Measurements from ENCODE around the gene MARCHF10. TPM values are rescaled to one million over a fixed set of nuclear protein-coding genes. Genes with fewer than 3 reads are reported as not detected.
"Not testable (repeated sequence)": the region's sequence is repeated elsewhere in the genome, so short reads cannot be mapped to it uniquely, and the experiment has no call there.

The MARCHF10 gene
- polyA plus RNA-seq, 3 donors, result 0.97 to 1.4 (median 1.1) TPM

- DNase-seq (ENCODE audit: low read depth in 3 of 3, low spot score in 2 of 3), result no peak
Measured at GRCh38 chr17:62702746-62703260, 105.3 kb downstream of the MARCHF10 start.

GRCh38 chr17:62701706-62702085 is 106.4 kb downstream of the MARCHF10 start:
- DNase-seq (ENCODE audit: low read depth in 3 of 3, low spot score in 2 of 3), result no peak

GRCh38 chr17:62700964-62701705 is 107.0 kb downstream of the MARCHF10 start:
- no peak for DNase-seq (ENCODE audit: low read depth in 3 of 3, low spot score in 2 of 3)

- not testable (repeated sequence) for DNase-seq (ENCODE audit: low read depth in 3 of 3, low spot score in 2 of 3)
Measured at GRCh38 chr17:62698459-62698858, 109.7 kb downstream of the MARCHF10 start.

GRCh38 chr17:62696726-62697490 is 111.2 kb downstream of the MARCHF10 start:
- DNase-seq (ENCODE audit: low read depth in 3 of 3, low spot score in 2 of 3), result no peak

- DNase-seq (ENCODE audit: low read depth in 3 of 3, low spot score in 2 of 3), result no peak
Measured at GRCh38 chr17:62696256-62696655, 111.9 kb downstream of the MARCHF10 start.

GRCh38 chr17:62695093-62695738 is 112.9 kb downstream of the MARCHF10 start:
- DNase-seq (ENCODE audit: low read depth in 3 of 3, low spot score in 2 of 3), result not testable (repeated sequence)

GRCh38 chr17:62693616-62694409 is 114.3 kb downstream of the MARCHF10 start:
- no peak for DNase-seq (ENCODE audit: low read depth in 3 of 3, low spot score in 2 of 3)

GRCh38 chr17:62692721-62693431 is 115.2 kb downstream of the MARCHF10 start:
- no peak for DNase-seq (ENCODE audit: low read depth in 3 of 3, low spot score in 2 of 3)

- no peak for DNase-seq (ENCODE audit: low read depth in 3 of 3, low spot score in 2 of 3)
Measured at GRCh38 chr17:62692159-62692651, 115.9 kb downstream of the MARCHF10 start.

GRCh38 chr17:62691589-62691915 is 116.6 kb downstream of the MARCHF10 start:
- DNase-seq (ENCODE audit: low read depth in 3 of 3, low spot score in 2 of 3), result not testable (repeated sequence)

GRCh38 chr17:62690168-62690897 is 117.8 kb downstream of the MARCHF10 start:
- DNase-seq (ENCODE audit: low read depth in 3 of 3, low spot score in 2 of 3), result no peak

GRCh38 chr17:62689441-62690167 is 118.5 kb downstream of the MARCHF10 start:
- DNase-seq (ENCODE audit: low read depth in 3 of 3, low spot score in 2 of 3), result no peak

GRCh38 chr17:62688398-62689160 is 119.5 kb downstream of the MARCHF10 start:
- DNase-seq (ENCODE audit: low read depth in 3 of 3, low spot score in 2 of 3), result no peak

- DNase-seq (ENCODE audit: low read depth in 3 of 3, low spot score in 2 of 3), result no peak
Measured at GRCh38 chr17:62687997-62688396, 120.1 kb downstream of the MARCHF10 start.

GRCh38 chr17:62684179-62684578 is 123.9 kb downstream of the MARCHF10 start:
- no peak for DNase-seq (ENCODE audit: low read depth in 3 of 3, low spot score in 2 of 3)

- no peak for DNase-seq (ENCODE audit: low read depth in 3 of 3, low spot score in 2 of 3)
Measured at GRCh38 chr17:62681939-62682381, 126.2 kb downstream of the MARCHF10 start.
